SK-N-SH (cell line): ENCODE data around the gene EIF4H.
"Not testable (repeated sequence)": the region's sequence is repeated elsewhere in the genome, so short reads cannot be mapped to it uniquely, and the experiment has no call there.

Experiments used
- CTCF ChIP-seq: fragments of 200-600 bp; sonication (generic); IDR thresholded peaks from 2 replicates; pipeline ENCODE4 v1.6.1; 2017; ENCODE audit warnings: antibody characterized with exemption, mild to moderate bottlenecking, moderate library complexity
- FOXJ3 ChIP-seq: sonication (generic); formaldehyde crosslinking; IDR thresholded peaks from 2 replicates; pipeline ENCODE4 v1.5.1; 2020; ENCODE audit warnings: mild to moderate bottlenecking, missing genetic modification reagents
- GABPA ChIP-seq: IDR thresholded peaks from 2 replicates; pipeline ENCODE4 v1.4.0; 2012; ENCODE audit warnings: low read depth, mild to moderate bottlenecking
- MXI1 ChIP-seq: IDR thresholded peaks from 2 replicates; pipeline ENCODE4 v1.6.1; 2012; ENCODE audit warnings: mild to moderate bottlenecking, low read depth, low read length, improper control_type of control experiment
- NFIC ChIP-seq: IDR thresholded peaks from 2 replicates; pipeline ENCODE4 v1.4.0; 2012; ENCODE audit warnings: borderline replicate concordance
- POLR2AphosphoS5 ChIP-seq: IDR thresholded peaks from 2 replicates; pipeline ENCODE4 v1.6.1; 2012; ENCODE audit warnings: low read depth, low read length
- RAD21 ChIP-seq: IDR thresholded peaks from 2 replicates; pipeline ENCODE4 v1.6.1; 2012; ENCODE audit warnings: mild to moderate bottlenecking, low read length
- RCOR1 ChIP-seq: fragments of 150-350 bp; IDR thresholded peaks from 2 replicates; pipeline ENCODE4 v1.6.1; 2017; ENCODE audit warnings: antibody characterized with exemption, low read length
- SIN3A ChIP-seq: IDR thresholded peaks from 2 replicates; pipeline ENCODE4 v1.6.1; 2012; ENCODE audit warnings: low read depth, mild to moderate bottlenecking, low read length, moderate library complexity, borderline replicate concordance
- SMC3 ChIP-seq: IDR thresholded peaks from 2 replicates; pipeline ENCODE4 v1.6.1; 2012; ENCODE audit warnings: low read depth, low read length, improper control_type of control experiment
- TAF1 ChIP-seq: IDR thresholded peaks from 2 replicates; pipeline ENCODE4 v1.6.1; 2012; ENCODE audit warnings: low read depth, mild to moderate bottlenecking, low read length, moderate library complexity, borderline replicate concordance
- YY1 ChIP-seq: IDR thresholded peaks from 2 replicates; pipeline ENCODE4 v1.4.0; 2012; ENCODE audit warnings: low read depth, mild to moderate bottlenecking
- TF ChIP-seq, protein P1 (sequence below): IDR thresholded peaks from 2 replicates; pipeline ENCODE4 v1.6.1; 2012; ENCODE audit warnings: mild to moderate bottlenecking, low read depth, low read length, moderate library complexity
- TF ChIP-seq, protein P2 (sequence below): IDR thresholded peaks from 2 replicates; pipeline ENCODE4 v1.4.0; 2012; ENCODE audit warnings: low read depth, borderline replicate concordance

- TF ChIP-seq, protein P1, sequence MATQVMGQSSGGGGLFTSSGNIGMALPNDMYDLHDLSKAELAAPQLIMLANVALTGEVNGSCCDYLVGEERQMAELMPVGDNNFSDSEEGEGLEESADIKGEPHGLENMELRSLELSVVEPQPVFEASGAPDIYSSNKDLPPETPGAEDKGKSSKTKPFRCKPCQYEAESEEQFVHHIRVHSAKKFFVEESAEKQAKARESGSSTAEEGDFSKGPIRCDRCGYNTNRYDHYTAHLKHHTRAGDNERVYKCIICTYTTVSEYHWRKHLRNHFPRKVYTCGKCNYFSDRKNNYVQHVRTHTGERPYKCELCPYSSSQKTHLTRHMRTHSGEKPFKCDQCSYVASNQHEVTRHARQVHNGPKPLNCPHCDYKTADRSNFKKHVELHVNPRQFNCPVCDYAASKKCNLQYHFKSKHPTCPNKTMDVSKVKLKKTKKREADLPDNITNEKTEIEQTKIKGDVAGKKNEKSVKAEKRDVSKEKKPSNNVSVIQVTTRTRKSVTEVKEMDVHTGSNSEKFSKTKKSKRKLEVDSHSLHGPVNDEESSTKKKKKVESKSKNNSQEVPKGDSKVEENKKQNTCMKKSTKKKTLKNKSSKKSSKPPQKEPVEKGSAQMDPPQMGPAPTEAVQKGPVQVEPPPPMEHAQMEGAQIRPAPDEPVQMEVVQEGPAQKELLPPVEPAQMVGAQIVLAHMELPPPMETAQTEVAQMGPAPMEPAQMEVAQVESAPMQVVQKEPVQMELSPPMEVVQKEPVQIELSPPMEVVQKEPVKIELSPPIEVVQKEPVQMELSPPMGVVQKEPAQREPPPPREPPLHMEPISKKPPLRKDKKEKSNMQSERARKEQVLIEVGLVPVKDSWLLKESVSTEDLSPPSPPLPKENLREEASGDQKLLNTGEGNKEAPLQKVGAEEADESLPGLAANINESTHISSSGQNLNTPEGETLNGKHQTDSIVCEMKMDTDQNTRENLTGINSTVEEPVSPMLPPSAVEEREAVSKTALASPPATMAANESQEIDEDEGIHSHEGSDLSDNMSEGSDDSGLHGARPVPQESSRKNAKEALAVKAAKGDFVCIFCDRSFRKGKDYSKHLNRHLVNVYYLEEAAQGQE = not testable (repeated sequence)
- not testable (repeated sequence) for TF ChIP-seq CTCF; GABPA; YY1; POLR2AphosphoS5; SMC3; RAD21; FOXJ3 (CRISPR knock-in tag); SIN3A; TAF1; NFIC; MXI1; RCOR1
- TF ChIP-seq, protein P2, sequence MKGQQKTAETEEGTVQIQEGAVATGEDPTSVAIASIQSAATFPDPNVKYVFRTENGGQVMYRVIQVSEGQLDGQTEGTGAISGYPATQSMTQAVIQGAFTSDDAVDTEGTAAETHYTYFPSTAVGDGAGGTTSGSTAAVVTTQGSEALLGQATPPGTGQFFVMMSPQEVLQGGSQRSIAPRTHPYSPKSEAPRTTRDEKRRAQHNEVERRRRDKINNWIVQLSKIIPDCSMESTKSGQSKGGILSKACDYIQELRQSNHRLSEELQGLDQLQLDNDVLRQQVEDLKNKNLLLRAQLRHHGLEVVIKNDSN = not testable (repeated sequence)
Observed at GRCh38 chr7:74195139-74195860, 21.1 kb downstream of the EIF4H start.
